Prostate gland (tissue), 2 donors: ENCODE data around the gene LMTK2. TPM values are rescaled to one million over a fixed set of nuclear protein-coding genes. Genes with fewer than 3 reads are reported as not detected.

Experiments
- DNase-seq: peaks from one replicate; pipeline ENCODE4 v3.0.0-alpha.2; 2019; ENCODE audit warnings: low spot score
- H3K27ac ChIP-seq, 2 donors: fragments of 200-600 bp; sonication (generic); 2 replicates each; pipeline ENCODE4 v1.5.1; 2017 to 2019
- H3K27me3 ChIP-seq: fragments of 200-600 bp; sonication (generic); replicated peaks from 2 replicates; pipeline ENCODE4 v1.5.1; 2019; ENCODE audit not compliant: insufficient read depth
- H3K36me3 ChIP-seq, 2 donors: fragments of 200-600 bp; sonication (generic); 1 replicate in 1 of 2; 2 replicates in 1 of 2; pipeline versions ENCODE4 v1.5.1 to v1.8.1; 2017 to 2019
- H3K4me1 ChIP-seq: fragments of 200-600 bp; sonication (generic); replicated peaks from 2 replicates; pipeline ENCODE4 v1.5.1; 2019
- H3K4me3 ChIP-seq, 2 donors: fragments of 200-600 bp; sonication (generic); 2 replicates each; pipeline ENCODE4 v1.5.1; 2017 to 2019
- H3K9me3 ChIP-seq: fragments of 200-600 bp; sonication (generic); 2 replicates; pipeline ENCODE4 v1.5.1; 2017
- CTCF ChIP-seq, 4 experiments: fragments of 200-600 bp in 2 of 4; fragments of 450-650 bp in 2 of 4; sonication (generic) in 2 of 4; IDR thresholded peaks; 1 replicate in 3 of 4; 2 replicates in 1 of 4; pipeline ENCODE4 v1.5.1; 2016 to 2019; ENCODE audit warnings: antibody characterized with exemption in 4 of 4, mild to moderate bottlenecking in 2 of 4, moderate library complexity in 2 of 4
- POLR2A ChIP-seq: fragments of 450-650 bp; IDR thresholded peaks from one replicate; pipeline ENCODE4 v1.6.1; 2016; ENCODE audit warnings: antibody characterized with exemption, mild to moderate bottlenecking
- POLR2AphosphoS5 ChIP-seq: sonication (generic); formaldehyde crosslinking; IDR thresholded peaks from one replicate; pipeline ENCODE4 v1.6.1; 2017; ENCODE audit warnings: antibody characterized with exemption
- WGBS: methylation state at CpG from one replicate; pipeline ENCODE4 v1.1.5; 2018; 5-methylcytosine and 5-hydroxymethylcytosine counted together
- intact Hi-C: fragments of 100-400 bp; cut with DNase I; formaldehyde crosslinking; loops from one replicate; pipeline ENCODE4 v1.14.2; 2022
- total RNA-seq, 2 donors: library from RNA; depleted of rRNA; stranded (reverse); fragments of >200 nt; gene quantifications; one replicate each; pipeline ENCODE4 v1.1.0, GENCODE V29; 2016

Gene LMTK2
- total RNA-seq, 2 donors from 2014 or later: 22.2 to 37.4 TPM

DNA sequence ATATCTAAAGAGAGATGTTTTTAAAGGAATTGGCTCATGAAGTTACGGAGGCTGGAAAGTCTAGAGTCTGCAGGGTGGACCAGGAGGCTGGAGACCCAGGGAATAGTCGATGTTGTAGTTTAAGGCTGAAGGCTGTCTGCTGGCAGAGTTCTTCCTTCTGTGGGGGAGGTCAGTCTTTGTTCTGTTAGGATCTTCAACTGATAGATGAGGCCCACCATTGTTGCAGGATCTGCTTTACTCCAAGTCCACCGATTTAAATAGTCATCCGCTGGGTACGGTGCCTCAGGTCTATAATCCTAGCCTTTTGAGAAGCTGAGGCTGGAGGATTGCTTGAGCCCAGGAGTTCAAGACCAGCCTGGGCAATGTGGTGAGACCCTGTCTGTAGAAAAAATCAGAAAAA lies 50.0 kb downstream of the LMTK2 start:
- peaks cover 0 to 4% of the 10 kb centered on the region in 2 donors for H3K36me3 ChIP-seq
- TF ChIP-seq POLR2A: no peak
- no peak for TF ChIP-seq CTCF (IDR thresholded peaks at IDR 0.05)
- no peak for TF ChIP-seq POLR2AphosphoS5
- 96% methylated on average over 5 of the region's 5 CpGs for WGBS
- intact Hi-C loops: no loop called here
- no peak overlapping the region for H3K4me3 ChIP-seq
- H3K27me3 ChIP-seq: no peaks in the 10 kb centered on the region
- DNase-seq: no peak
- no peaks in the 10 kb centered on the region for H3K4me1 ChIP-seq
- H3K9me3 ChIP-seq: no peaks in the 10 kb centered on the region
- H3K27ac ChIP-seq: no peak overlapping the region

- TF ChIP-seq POLR2A: no peak
- no peak for TF ChIP-seq CTCF (IDR thresholded peaks at IDR 0.05)
- no peak for TF ChIP-seq POLR2AphosphoS5
- Histone ChIP-seq H3K27ac (no peak overlapping the region), H3K27me3 (no peaks in the 10 kb centered on the region), H3K9me3 (no peaks in the 10 kb centered on the region), H3K36me3 (peaks cover 0 to 4% of the 10 kb centered on the region in 2 donors), H3K4me1 (no peaks in the 10 kb centered on the region), H3K4me3 (no peak overlapping the region)
- no peak for DNase-seq
- intact Hi-C loops: no loop called here
- 90% methylated on average over 4 of the region's 4 CpGs for WGBS
Observed at GRCh38 chr7:98157761-98158160, 51.1 kb downstream of the LMTK2 start.

DNA sequence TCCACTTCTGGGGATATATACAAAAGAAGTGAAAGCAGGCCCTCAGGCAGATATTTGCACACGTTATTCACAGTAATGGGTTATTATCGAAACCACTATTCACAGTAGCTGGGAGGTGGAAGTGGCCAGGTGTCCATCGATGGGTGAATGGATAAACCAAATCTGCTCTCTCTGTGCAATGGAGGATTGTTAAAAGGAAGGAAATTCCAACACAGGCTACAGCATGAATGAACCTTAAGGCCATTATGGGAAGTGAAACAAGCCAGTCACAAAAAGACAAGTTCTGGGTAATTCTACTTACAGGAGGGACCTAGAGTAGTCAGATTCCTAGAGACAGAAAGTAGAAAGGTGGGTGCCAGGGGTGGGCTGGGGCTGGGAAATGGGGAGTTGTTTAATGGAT lies 56.1 kb downstream of the LMTK2 start:
- H3K9me3 ChIP-seq: no peaks in the 10 kb centered on the region
- no peaks in the 10 kb centered on the region for H3K27me3 ChIP-seq
- H3K4me3 ChIP-seq: no peak overlapping the region
- DNase-seq: no peak
- H3K36me3 ChIP-seq: no peaks in the 10 kb centered on the region
- intact Hi-C loops: no loop called here
- no peak for TF ChIP-seq POLR2AphosphoS5
- TF ChIP-seq CTCF (IDR thresholded peaks at IDR 0.05): no peak
- no peak for TF ChIP-seq POLR2A
- H3K27ac ChIP-seq: no peak overlapping the region
- 74% methylated on average over 3 of the region's 3 CpGs for WGBS
- H3K4me1 ChIP-seq: no peaks in the 10 kb centered on the region

GRCh38 chr7:98163269-98163668 lies 56.6 kb downstream of the LMTK2 start:
- Histone ChIP-seq H3K4me1 (no peaks in the 10 kb centered on the region), H3K4me3 (no peak overlapping the region), H3K27ac (peak overlapping the region in 1 of 2 donors; percentile 18), H3K27me3 (no peaks in the 10 kb centered on the region), H3K9me3 (no peaks in the 10 kb centered on the region), H3K36me3 (no peaks in the 10 kb centered on the region)
- TF ChIP-seq POLR2AphosphoS5 (no peak), CTCF (IDR thresholded peaks at IDR 0.05) (no peak), POLR2A (no peak)
- 69% methylated on average over 7 of the region's 7 CpGs for WGBS
- intact Hi-C loops: no loop called here
- DNase-seq: no peak

DNA sequence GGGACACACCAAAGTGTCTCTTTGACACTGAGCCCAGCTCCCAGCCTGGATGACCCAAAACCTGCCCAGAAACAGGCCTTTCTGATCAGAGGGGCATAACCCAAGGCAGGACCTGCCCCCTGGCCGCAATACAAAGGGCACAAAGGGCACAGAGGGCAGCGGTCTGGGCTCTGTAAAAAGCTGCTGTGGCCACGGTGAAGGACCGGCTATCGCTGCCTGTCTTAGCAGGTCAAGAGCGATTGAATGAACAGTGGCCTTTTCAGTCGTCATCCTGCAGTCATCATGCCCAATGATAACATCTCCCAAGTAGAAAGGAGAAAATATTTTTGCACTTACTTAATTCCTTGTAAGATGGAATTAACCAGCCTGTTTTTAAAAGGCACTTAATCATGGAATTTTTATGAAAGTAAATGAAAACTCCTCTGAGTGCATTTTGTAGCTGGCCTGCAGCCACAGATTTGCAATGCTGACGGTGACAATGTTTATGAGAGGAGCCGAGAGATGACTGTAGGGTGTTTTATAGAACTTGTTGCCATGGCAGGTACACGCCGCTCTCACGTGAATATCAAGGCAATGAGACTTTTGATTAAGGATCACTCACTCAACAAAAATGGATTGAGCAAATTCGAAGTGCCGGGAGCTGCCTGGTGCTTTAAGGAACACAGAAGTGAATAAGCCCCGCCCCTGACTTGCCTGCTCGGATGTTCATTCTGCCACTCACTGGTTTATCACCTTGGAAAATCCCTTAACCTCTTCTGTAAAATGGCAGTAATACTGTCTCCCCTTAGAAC lies 57.2 kb downstream of the LMTK2 start:
- 22% methylated on average over 16 of the region's 16 CpGs for WGBS
- intact Hi-C loops: no loop called here
- Histone ChIP-seq H3K27ac (peak overlapping the region in 1 of 2 donors; percentile 18), H3K4me3 (no peak overlapping the region), H3K4me1 (no peaks in the 10 kb centered on the region), H3K27me3 (no peaks in the 10 kb centered on the region), H3K9me3 (no peaks in the 10 kb centered on the region), H3K36me3 (no peaks in the 10 kb centered on the region)
- TF ChIP-seq POLR2AphosphoS5: peak; percentile 72
- no peak for TF ChIP-seq POLR2A
- peak; percentile 47 for DNase-seq
